SK-N-SH (cell line): ENCODE results near the gene LCNL1. TPM values are rescaled to one million over a fixed set of nuclear protein-coding genes. Genes with fewer than 3 reads are reported as not detected.

Source experiments
- CTCF ChIA-PET: fragments of 300-600, 350-600 bp; formaldehyde crosslinking; extraction: SDS; loops from one replicate; lab custom pipeline; 2021; lab: Yijun Ruan, JAX
- POLR2A ChIA-PET: fragments of 350-600 bp; sonication (Branson Sonifier 250); formaldehyde crosslinking; extraction: SDS; loops from one replicate; lab custom pipeline; 2020; ENCODE audit warnings: antibody characterized with exemption, inconsistent platforms; lab: Yijun Ruan, JAX
- DNase-seq: peaks from one replicate; pipeline ENCODE4 v3.0.0; 2012
- H2AFZ ChIP-seq: fragments of 200-600 bp; sonication (generic); 2 replicates; pipeline ENCODE4 v1.8.1; 2016; ENCODE audit warnings: antibody characterized with exemption, mild to moderate bottlenecking, low read depth
- H3F3A ChIP-seq: fragments of 200-600 bp; sonication (generic); replicated peaks from 2 replicates; pipeline ENCODE3; 2016; ENCODE audit warnings: antibody characterized with exemption, mild to moderate bottlenecking; ENCODE audit not compliant: insufficient read depth
- H3K27ac ChIP-seq, 2 experiments: fragments of 200-500 bp in 1 of 2; fragments of 200-600 bp in 1 of 2; sonication (Bioruptor generic) in 1 of 2; sonication (generic), shearing (Covaris generic) in 1 of 2; 2 replicates each; pipeline versions ENCODE4 v1.5.1 to v1.6.1; 2014 to 2016; ENCODE audit warnings: low read depth in 2 of 2, inconsistent platforms in 1 of 2, low read length in 1 of 2, mild to moderate bottlenecking in 1 of 2, mixed read lengths in 1 of 2
- H3K27me3 ChIP-seq: fragments of 200-600 bp; sonication (generic), shearing (Covaris generic); 2 replicates; pipeline ENCODE4 v1.6.1; 2016; ENCODE audit warnings: mixed run types; ENCODE audit not compliant: insufficient read depth
- H3K36me3 ChIP-seq, 2 experiments: fragments of 200-500 bp in 1 of 2; fragments of 200-600 bp in 1 of 2; sonication (Bioruptor generic) in 1 of 2; sonication (generic) in 1 of 2; replicated peaks in 1 of 2; 2 replicates each; pipeline versions ENCODE3 to v1.5.1; 2014 to 2016; ENCODE audit warnings: low read length in 1 of 2, mild to moderate bottlenecking in 1 of 2; ENCODE audit not compliant: insufficient read depth in 2 of 2, control insufficient read depth in 1 of 2
- H3K4me1 ChIP-seq, 2 experiments: fragments of 200-500 bp in 1 of 2; fragments of 200-600 bp in 1 of 2; sonication (Bioruptor generic) in 1 of 2; sonication (generic), shearing (Covaris generic) in 1 of 2; 2 replicates each; pipeline versions ENCODE4 v1.5.1 to v1.6.1; 2014 to 2016; ENCODE audit warnings: low read depth in 1 of 2, low read length in 1 of 2, mixed run types in 1 of 2; ENCODE audit not compliant: insufficient read depth in 2 of 2, control insufficient read depth in 1 of 2
- H3K4me2 ChIP-seq: fragments of 200-600 bp; sonication (generic), shearing (Covaris generic); 2 replicates; pipeline ENCODE4 v1.6.1; 2017; ENCODE audit warnings: mixed run types
- H3K4me3 ChIP-seq, 2 experiments: fragments of 200-500 bp in 1 of 2; fragments of 200-600 bp in 1 of 2; sonication (Bioruptor generic) in 1 of 2; sonication (generic), shearing (Covaris generic) in 1 of 2; 2 replicates each; pipeline versions ENCODE4 v1.5.1 to v1.8.1; 2014 to 2016; ENCODE audit warnings: low read depth in 2 of 2, inconsistent platforms in 1 of 2, low read length in 1 of 2, mild to moderate bottlenecking in 1 of 2, mixed read lengths in 1 of 2, moderate library complexity in 1 of 2
- H3K79me2 ChIP-seq: fragments of 200-600 bp; sonication (generic); 2 replicates; pipeline ENCODE4 v1.8.1; 2017; ENCODE audit warnings: mild to moderate bottlenecking; ENCODE audit not compliant: insufficient read depth
- H3K9ac ChIP-seq: fragments of 200-600 bp; sonication (generic); 2 replicates; pipeline ENCODE4 v1.6.1; 2017; ENCODE audit warnings: mixed run types
- H3K9me2 ChIP-seq: fragments of 200-600 bp; sonication (generic); 2 replicates; pipeline ENCODE4 v1.6.1; 2017; ENCODE audit warnings: mixed run types
- H3K9me3 ChIP-seq: fragments of 200-600 bp; sonication (generic); 2 replicates; pipeline ENCODE4 v1.6.1; 2017; ENCODE audit warnings: mixed run types, mild to moderate bottlenecking, moderate library complexity
- H4K20me1 ChIP-seq: fragments of 200-600 bp; sonication (generic); 2 replicates; pipeline ENCODE4 v1.6.1; 2017; ENCODE audit warnings: mild to moderate bottlenecking, mixed run types; ENCODE audit not compliant: insufficient read depth
- CHD2 ChIP-seq: fragments of 150-350 bp; IDR thresholded peaks from 2 replicates; pipeline ENCODE4 v1.6.1; 2018; ENCODE audit warnings: low read length; ENCODE audit not compliant: partially characterized antibody
- CTCF ChIP-seq: fragments of 200-600 bp; sonication (generic); IDR thresholded peaks from 2 replicates; pipeline ENCODE4 v1.6.1; 2017; ENCODE audit warnings: antibody characterized with exemption, mild to moderate bottlenecking, moderate library complexity
- ELF1 ChIP-seq: IDR thresholded peaks from 2 replicates; pipeline ENCODE4 v1.4.0; 2012
- EP300 ChIP-seq, 2 experiments: IDR thresholded peaks; 2 replicates each; pipeline versions ENCODE4 v1.4.0 to v1.6.1; 2012; ENCODE audit warnings: borderline replicate concordance in 1 of 2, low read depth in 1 of 2, low read length in 1 of 2
- FOSL2 ChIP-seq: IDR thresholded peaks from 2 replicates; pipeline ENCODE4 v1.4.0; 2012; ENCODE audit warnings: low read depth, mild to moderate bottlenecking, moderate library complexity, borderline replicate concordance
- FOXM1 ChIP-seq: IDR thresholded peaks from 2 replicates; pipeline ENCODE4 v1.4.0; 2012; ENCODE audit warnings: low read depth, mild to moderate bottlenecking
- JUND ChIP-seq: IDR thresholded peaks from 2 replicates; pipeline ENCODE4 v1.4.0; 2012
- MAX ChIP-seq: IDR thresholded peaks from 2 replicates; pipeline ENCODE4 v1.4.0; 2012; ENCODE audit warnings: low read depth
- MXI1 ChIP-seq: IDR thresholded peaks from 2 replicates; pipeline ENCODE4 v1.6.1; 2012; ENCODE audit warnings: mild to moderate bottlenecking, low read depth, low read length, improper control_type of control experiment
- POLR2AphosphoS5 ChIP-seq: IDR thresholded peaks from 2 replicates; pipeline ENCODE4 v1.6.1; 2012; ENCODE audit warnings: low read depth, low read length
- RAD21 ChIP-seq: IDR thresholded peaks from 2 replicates; pipeline ENCODE4 v1.6.1; 2012; ENCODE audit warnings: mild to moderate bottlenecking, low read length
- RCOR1 ChIP-seq: fragments of 150-350 bp; IDR thresholded peaks from 2 replicates; pipeline ENCODE4 v1.6.1; 2017; ENCODE audit warnings: antibody characterized with exemption, low read length
- RFX5 ChIP-seq: IDR thresholded peaks from 2 replicates; pipeline ENCODE4 v1.6.1; 2012; ENCODE audit warnings: mild to moderate bottlenecking, improper control_type of control experiment, low read length
- SMC3 ChIP-seq: IDR thresholded peaks from 2 replicates; pipeline ENCODE4 v1.6.1; 2012; ENCODE audit warnings: low read depth, low read length, improper control_type of control experiment
- TAF1 ChIP-seq: IDR thresholded peaks from 2 replicates; pipeline ENCODE4 v1.6.1; 2012; ENCODE audit warnings: low read depth, mild to moderate bottlenecking, low read length, moderate library complexity, borderline replicate concordance
- USF1 ChIP-seq: IDR thresholded peaks from 2 replicates; pipeline ENCODE4 v1.4.0; 2012; ENCODE audit warnings: low read depth, borderline replicate concordance
- YY1 ChIP-seq: IDR thresholded peaks from 2 replicates; pipeline ENCODE4 v1.4.0; 2012; ENCODE audit warnings: low read depth, mild to moderate bottlenecking
- WGBS: methylation state at CpG from one replicate; pipeline ENCODE4 v1.1.6; 2017; ENCODE audit warnings: low lambda C conversion rate; 5-methylcytosine and 5-hydroxymethylcytosine counted together
- polyA plus RNA-seq, 3 experiments: library from polyadenylated mRNA; depleted of rRNA; stranded (reverse); fragments of >200 nt; gene quantifications; 2 replicates each; pipeline ENCODE4 v1.2.3, GENCODE V29; 2012
- TF ChIP-seq, protein P1 (sequence below): IDR thresholded peaks from 2 replicates; pipeline ENCODE4; 2012

The LCNL1 gene
- polyA plus RNA-seq, 1 of the 3 experiments (the other 2 are of a cell fraction): not detected

DNA sequence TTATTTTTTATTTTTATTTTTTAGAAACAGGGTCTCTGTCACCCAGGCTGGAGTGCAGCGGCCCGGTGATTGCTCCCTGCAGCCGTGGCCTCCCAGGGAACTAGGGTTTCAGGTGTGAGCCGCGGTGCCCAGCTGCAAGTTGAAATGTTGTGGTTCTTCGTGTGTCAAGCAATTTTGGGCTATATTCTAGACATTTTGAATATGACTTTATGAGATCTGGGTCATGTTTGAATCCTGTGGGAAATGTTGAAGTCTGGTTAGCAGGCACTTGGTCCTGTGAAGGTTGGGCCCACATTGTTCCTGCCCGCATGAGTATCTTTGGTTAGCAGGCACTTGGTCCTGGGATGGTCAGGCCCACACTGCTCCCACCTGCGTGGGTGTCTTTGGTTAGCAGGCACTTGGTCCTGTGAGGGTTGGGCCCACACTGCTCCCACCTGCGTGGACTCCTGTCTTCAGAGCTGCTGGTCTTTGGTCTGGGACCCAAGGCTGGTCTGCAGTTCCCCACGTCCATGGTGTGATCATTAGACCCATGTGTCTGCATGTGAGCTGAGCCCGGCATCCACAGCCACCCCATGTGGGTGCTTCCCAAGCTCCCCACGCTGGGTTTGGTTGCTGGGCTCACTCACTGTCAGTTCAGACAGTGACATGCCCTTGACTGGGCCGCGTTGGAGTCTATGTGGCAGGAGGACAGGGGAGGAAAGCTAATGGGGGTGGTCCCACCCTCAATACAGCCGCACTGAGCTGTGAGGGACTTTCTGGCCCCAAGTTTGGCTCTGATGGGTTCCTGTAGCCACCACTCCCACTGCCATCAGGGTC, 45.4 kb upstream of the LCNL1 start:
- Histone ChIP-seq H3K79me2 (peaks cover 10% of the 10 kb centered on the region), H3K4me1 (no peaks in the 10 kb centered on the region), H3K4me3 (no peak overlapping the region), H3K27me3 (no peaks in the 10 kb centered on the region), H3K9ac (no peak overlapping the region), H3F3A (peaks cover 14% of the 10 kb centered on the region), H3K9me2 (no peaks in the 10 kb centered on the region), H3K9me3 (no peaks in the 10 kb centered on the region), H4K20me1 (peaks cover under 1% of the 10 kb centered on the region; the same call in 1 of the 2 replicates), H3K36me3 (peaks cover 16 to 32% of the 10 kb centered on the region in 2 experiments), H3K4me2 (no peak overlapping the region), H3K27ac (no peak overlapping the region), H2AFZ (no peak overlapping the region)
- no peak for DNase-seq
- CTCF ChIA-PET: interaction anchor here (1.2 to 1.8 kb wide), 2 partner anchors 10 to 11 kb away, joined by 3 to 5 read pairs; no protein-coding TSS in a partner anchor
- POLR2A ChIA-PET: no interaction called here
- 91% methylated on average over 11 of the region's 15 CpGs for WGBS
- TF ChIP-seq YY1 (no peak), MXI1 (no peak), RCOR1 (no peak), EP300 (IDR thresholded peaks at IDR 0.05; ENCODE audit: borderline replicate concordance in 1 of 2, low read depth in 1 of 2, low read length in 1 of 2) (no peak), TAF1 (no peak), ELF1 (no peak), FOSL2 (no peak), SMC3 (no peak), MAX (no peak)
- TF ChIP-seq, protein P1, sequence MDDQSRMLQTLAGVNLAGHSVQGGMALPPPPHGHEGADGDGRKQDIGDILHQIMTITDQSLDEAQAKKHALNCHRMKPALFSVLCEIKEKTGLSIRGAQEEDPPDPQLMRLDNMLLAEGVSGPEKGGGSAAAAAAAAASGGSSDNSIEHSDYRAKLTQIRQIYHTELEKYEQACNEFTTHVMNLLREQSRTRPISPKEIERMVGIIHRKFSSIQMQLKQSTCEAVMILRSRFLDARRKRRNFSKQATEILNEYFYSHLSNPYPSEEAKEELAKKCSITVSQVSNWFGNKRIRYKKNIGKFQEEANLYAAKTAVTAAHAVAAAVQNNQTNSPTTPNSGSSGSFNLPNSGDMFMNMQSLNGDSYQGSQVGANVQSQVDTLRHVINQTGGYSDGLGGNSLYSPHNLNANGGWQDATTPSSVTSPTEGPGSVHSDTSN: no peak

GRCh38 chr9:136939431-136939995, 43.3 kb upstream of the LCNL1 start:
- DNase-seq: no peak
- no peaks in the 10 kb centered on the region for H3K9me3 ChIP-seq
- POLR2A ChIA-PET: no interaction called here

More at GRCh38 chr9:136939431-136939995, 43.3 kb upstream of the LCNL1 start:
- H4K20me1 ChIP-seq: peaks cover 13% of the 10 kb centered on the region
- H3K4me1 ChIP-seq: peaks cover 0 to 9% of the 10 kb centered on the region in 2 experiments; a peak in 1 of 4 replicates
- CTCF ChIA-PET: interaction anchor here (1.0 to 1.8 kb wide), 3 partner anchors 9 to 97 kb away, joined by 3 to 5 read pairs (median 3); no protein-coding TSS in a partner anchor
- TF ChIP-seq CTCF: no peak
- TF ChIP-seq USF1: no peak
- no peak for TF ChIP-seq CHD2
- TF ChIP-seq MXI1: no peak
- TF ChIP-seq, protein P1: no peak
- no peak for TF ChIP-seq JUND
- no peak for TF ChIP-seq YY1
- no peak for TF ChIP-seq TAF1
- no peak for TF ChIP-seq RFX5
- no peak for TF ChIP-seq POLR2AphosphoS5
- no peak for TF ChIP-seq MAX
- TF ChIP-seq FOXM1: no peak
- TF ChIP-seq RAD21: no peak
- peaks cover 28% of the 10 kb centered on the region for H3K79me2 ChIP-seq
- H3K9me2 ChIP-seq: no peaks in the 10 kb centered on the region
- no peaks in the 10 kb centered on the region for H3K27me3 ChIP-seq
- H2AFZ ChIP-seq: no peak overlapping the region
- H3K4me3 ChIP-seq: no peak overlapping the region
- peaks cover 15 to 38% of the 10 kb centered on the region in 2 experiments for H3K36me3 ChIP-seq
- 83% methylated on average over 17 of the region's 28 CpGs for whole genome bisulfite sequencing
- H3K27ac ChIP-seq: no peak overlapping the region
- peaks cover 14% of the 10 kb centered on the region for H3F3A ChIP-seq
- no peak overlapping the region for H3K9ac ChIP-seq
- no peak overlapping the region for H3K4me2 ChIP-seq
